Endothelial cell of umbilical vein (primary cell): Measurements from ENCODE around the gene MGAM2. TPM values are rescaled to one million over a fixed set of nuclear protein-coding genes. Genes with fewer than 3 reads are reported as not detected.
"Not testable (repeated sequence)": the region's sequence is repeated elsewhere in the genome, so short reads cannot be mapped to it uniquely, and the experiment has no call there.

Experiments
- BruUV-seq: library from RNA; stranded (reverse); fragments of 400-500 nt; replicated peaks from 2 replicates; lab custom pipeline; 2021; lab: Mats Ljungman, UMichigan
- CTCF ChIA-PET: fragments of 300-600, 350-600 bp; sonication (Branson Sonifier 250); formaldehyde crosslinking; loops from one replicate; lab custom pipeline; 2021; ENCODE audit warnings: antibody characterized with exemption, inconsistent platforms; lab: Charles Lee
- POLR2A ChIA-PET: fragments of 300-600, 350-600 bp; sonication (Branson Sonifier 250); formaldehyde crosslinking; loops from one replicate; lab custom pipeline; 2021; ENCODE audit warnings: antibody characterized with exemption, inconsistent platforms; lab: Charles Lee
- DNase-seq: peaks from one replicate; pipeline ENCODE4 v3.0.0-alpha.2; 2011; ENCODE audit warnings: low read depth, low spot score
- FAIRE-seq: peaks from 2 replicates; lab custom pipeline; 2011; peaks lifted over from hg19 to GRCh38; lab: Jason Lieb, UNC
- H2AFZ ChIP-seq: 2 replicates; pipeline ENCODE4 v1.6.0; 2012; ENCODE audit warnings: low read depth, low read length, control low read depth, inconsistent platforms
- H3K27ac ChIP-seq: 2 replicates; pipeline ENCODE4 v1.5.1; 2011; ENCODE audit warnings: low read depth, mild to moderate bottlenecking, control low read depth, low read length, moderate library complexity; ENCODE audit not compliant: insufficient read depth
- H3K27me3 ChIP-seq, 2 experiments: 2 replicates each; pipeline versions ENCODE4 v1.6.0 to v1.6.1; 2011; ENCODE audit warnings: low read length in 2 of 2, mixed read lengths in 1 of 2; ENCODE audit not compliant: control insufficient read depth in 2 of 2, insufficient read depth in 2 of 2
- H3K36me3 ChIP-seq, 2 experiments: 2 replicates in 1 of 2; 3 replicates in 1 of 2; pipeline ENCODE4 v1.5.1; 2011; ENCODE audit warnings: low read length in 2 of 2, mild to moderate bottlenecking in 1 of 2, moderate library complexity in 1 of 2; ENCODE audit not compliant: control insufficient read depth in 2 of 2, insufficient read depth in 2 of 2; ENCODE audit errors: extremely low read depth in 1 of 2
- H3K4me1 ChIP-seq: 3 replicates; pipeline ENCODE4 v1.5.1; 2011; ENCODE audit warnings: mild to moderate bottlenecking, low read length; ENCODE audit not compliant: control insufficient read depth, insufficient read depth; ENCODE audit errors: extremely low read depth
- H3K4me2 ChIP-seq: 2 replicates; pipeline ENCODE4 v1.6.1; 2011; ENCODE audit warnings: low read length, control low read depth, mixed read lengths; ENCODE audit not compliant: insufficient read depth
- H3K4me3 ChIP-seq, 3 experiments: fragments of 200-600 bp in 1 of 3; sonication (generic), shearing (Covaris generic) in 1 of 3; replicated peaks in 1 of 3; 2 replicates each; pipeline ENCODE4 v1.5.1; 2011 to 2016; ENCODE audit warnings: control low read depth in 3 of 3, low read length in 3 of 3, mild to moderate bottlenecking in 2 of 3, inconsistent platforms in 1 of 3, low read depth in 1 of 3, moderate library complexity in 1 of 3; ENCODE audit not compliant: insufficient read depth in 1 of 3
- H3K79me2 ChIP-seq: 2 replicates; pipeline ENCODE4 v1.6.0; 2012; ENCODE audit warnings: low read length, inconsistent platforms; ENCODE audit not compliant: control insufficient read depth, insufficient read depth
- H3K9ac ChIP-seq: replicated peaks from 2 replicates; pipeline ENCODE3; 2011; ENCODE audit warnings: low read length, control low read depth; ENCODE audit not compliant: insufficient read depth; ENCODE audit errors: extremely low read depth
- H3K9me1 ChIP-seq: replicated peaks from 3 replicates; pipeline ENCODE4 v1.6.0; 2011; ENCODE audit warnings: mild to moderate bottlenecking, low read length; ENCODE audit not compliant: control insufficient read depth, insufficient read depth; ENCODE audit errors: extremely low read depth
- H3K9me3 ChIP-seq: replicated peaks from 2 replicates; pipeline ENCODE4 v1.5.1; 2012; ENCODE audit warnings: low read length, inconsistent platforms; ENCODE audit not compliant: control insufficient read depth, insufficient read depth
- H4K20me1 ChIP-seq: replicated peaks from 2 replicates; pipeline ENCODE3; 2011; ENCODE audit warnings: mild to moderate bottlenecking, low read length; ENCODE audit not compliant: control insufficient read depth, insufficient read depth; ENCODE audit errors: extremely low read depth
- CTCF ChIP-seq, 2 donors: IDR thresholded peaks; 1 replicate in 1 of 2; 2 replicates in 1 of 2; pipeline ENCODE4 v1.5.1; 2011; ENCODE audit warnings: low read length in 2 of 2, mild to moderate bottlenecking in 2 of 2, moderate library complexity in 2 of 2, control low read depth in 1 of 2, inconsistent platforms in 1 of 2, low read depth in 1 of 2; ENCODE audit not compliant: insufficient read depth in 1 of 2; ENCODE audit errors: extremely low read depth in 1 of 2
- EZH2 ChIP-seq: IDR thresholded peaks from 2 replicates; pipeline ENCODE4 v1.6.1; 2012; ENCODE audit warnings: borderline replicate concordance, low read depth, mild to moderate bottlenecking, moderate library complexity, low read length, inconsistent platforms; ENCODE audit not compliant: severe bottlenecking
- FOS ChIP-seq: IDR thresholded peaks from 2 replicates; pipeline ENCODE4 v1.6.1; 2011; ENCODE audit warnings: mild to moderate bottlenecking, low read length, moderate library complexity, borderline replicate concordance; ENCODE audit not compliant: insufficient read depth
- GATA2 ChIP-seq: IDR thresholded peaks from 2 replicates; pipeline ENCODE4 v1.7.0; 2011; ENCODE audit warnings: low read depth, mild to moderate bottlenecking, moderate library complexity, mixed read lengths, low read length; ENCODE audit not compliant: insufficient read length, insufficient read depth
- JUN ChIP-seq: IDR thresholded peaks from 2 replicates; pipeline ENCODE4 v1.6.1; 2011; ENCODE audit warnings: borderline replicate concordance, low read depth; ENCODE audit not compliant: insufficient read length, insufficient read depth
- MAX ChIP-seq: IDR thresholded peaks from 2 replicates; pipeline ENCODE4 v1.6.1; 2011; ENCODE audit not compliant: insufficient read depth, insufficient read length
- MYC ChIP-seq: IDR thresholded peaks from one replicate; pipeline ENCODE4 v1.6.1; 2011; ENCODE audit warnings: mild to moderate bottlenecking, low read depth, low read length
- POLR2A ChIP-seq: IDR thresholded peaks from 2 replicates; pipeline ENCODE4 v1.6.1; 2012; ENCODE audit warnings: low read depth, mild to moderate bottlenecking, control low read depth, low read length
- POLR2AphosphoS5 ChIP-seq: IDR thresholded peaks from 2 replicates; pipeline ENCODE4 v1.6.1; 2012; ENCODE audit warnings: low read depth, mild to moderate bottlenecking, control low read depth, low read length, moderate library complexity; ENCODE audit not compliant: insufficient read depth
- dilution Hi-C: fragments of 300-500 bp; cut with MboI; formaldehyde crosslinking; loops from one replicate; pipeline ENCODE4 v1.15.0; 2019; ENCODE audit warnings: low sequenced_read_pairs; ENCODE audit not compliant: extremely low pct_ligation_motif_present
- intact Hi-C: fragments of 100-400 bp; cut with micrococcal nuclease; formaldehyde crosslinking; loops from one replicate; pipeline ENCODE4 v1.10.0; 2022
- polyA plus RNA-seq, 4 experiments: library from polyadenylated mRNA; depleted of rRNA in 3 of 4; stranded (reverse) in 3 of 4; unstranded in 1 of 4; fragments of >200 nt; gene quantifications; 2 replicates each; pipeline versions ENCODE4 v1.2.1 to v1.2.3, GENCODE V29; 2011 to 2012; ENCODE audit warnings: missing spikeins in 1 of 4
- total RNA-seq: library from RNA; stranded (reverse); gene quantifications from 2 replicates; pipeline ENCODE4 v1.2.3, GENCODE V29; 2021

Gene MGAM2
- total and polyA plus RNA-seq, 2 donors (not counting 3 experiments of a cell fraction or from before 2014, with no cell fraction given), result not detected

GRCh38 chr7:142100634-142101033, 10.9 kb upstream of the MGAM2 start:
- no peak overlapping the region for H3K9ac ChIP-seq
- H2AFZ ChIP-seq, result no peak overlapping the region
- H3K9me3 ChIP-seq, result no peaks in the 10 kb centered on the region
- H3K9me1 ChIP-seq, result no peaks in the 10 kb centered on the region
- TF ChIP-seq POLR2A (no peak), EZH2 (no peak), MAX (no peak), GATA2 (no peak), POLR2AphosphoS5 (no peak), JUN (no peak), MYC (no peak), FOS (no peak), CTCF (IDR thresholded peaks at IDR 0.05; ENCODE audit: extremely low read depth in 1 of 2, insufficient read depth in 1 of 2, low read depth in 1 of 2, low read length in 2 of 2) (no peak)
- H3K36me3 ChIP-seq, result no peaks in the 10 kb centered on the region
- POLR2A ChIA-PET, result no interaction called here
- H3K27ac ChIP-seq, result no peak overlapping the region
- intact Hi-C loops (no loop called here), dilution Hi-C loops (no loop called here)
- H3K4me3 ChIP-seq, result no peak overlapping the region
- no peaks in the 10 kb centered on the region for H4K20me1 ChIP-seq
- H3K4me1 ChIP-seq, result no peaks in the 10 kb centered on the region
- no peaks in the 10 kb centered on the region for H3K79me2 ChIP-seq
- CTCF ChIA-PET, result no interaction called here
- H3K4me2 ChIP-seq, result no peak overlapping the region
- no peak for FAIRE-seq
- no peak for DNase-seq
- no peaks in the 10 kb centered on the region for H3K27me3 ChIP-seq
- no TSS peak for BruUV-seq

GRCh38 chr7:142101794-142102193, 9.7 kb upstream of the MGAM2 start:
- dilution Hi-C loops, result not testable (repeated sequence)

More at GRCh38 chr7:142101794-142102193, 9.7 kb upstream of the MGAM2 start:
- POLR2A ChIA-PET, H2AFZ ChIP-seq, H3K27me3 ChIP-seq, H3K27ac ChIP-seq, intact Hi-C loops, H3K36me3 ChIP-seq, BruUV-seq, DNase-seq, FAIRE-seq, H3K4me3 ChIP-seq, H3K9me1 ChIP-seq, CTCF ChIA-PET, H3K9ac ChIP-seq, H3K9me3 ChIP-seq, H4K20me1 ChIP-seq, H3K4me2 ChIP-seq, H3K79me2 ChIP-seq, H3K4me1 ChIP-seq: not testable (repeated sequence)
